GM18505 (cell line): ENCODE measurements around the gene C1orf232.
A peak's percentile ranks its signal among the peaks of the same experiment; 100 is the strongest.

ENCODE experiments used
- ATAC-seq: cut with Tn5 transposase; IDR thresholded peaks from one replicate; pipeline ENCODE4 v1.9.1; 2021; ENCODE audit not compliant: unreplicated experiment
- POLR2A ChIP-seq: IDR thresholded peaks from 4 replicates; pipeline ENCODE4 v1.6.1; 2011; ENCODE audit warnings: borderline replicate concordance; ENCODE audit not compliant: insufficient read depth, insufficient read length; ENCODE audit errors: extremely low read depth

Gene C1orf232

DNA sequence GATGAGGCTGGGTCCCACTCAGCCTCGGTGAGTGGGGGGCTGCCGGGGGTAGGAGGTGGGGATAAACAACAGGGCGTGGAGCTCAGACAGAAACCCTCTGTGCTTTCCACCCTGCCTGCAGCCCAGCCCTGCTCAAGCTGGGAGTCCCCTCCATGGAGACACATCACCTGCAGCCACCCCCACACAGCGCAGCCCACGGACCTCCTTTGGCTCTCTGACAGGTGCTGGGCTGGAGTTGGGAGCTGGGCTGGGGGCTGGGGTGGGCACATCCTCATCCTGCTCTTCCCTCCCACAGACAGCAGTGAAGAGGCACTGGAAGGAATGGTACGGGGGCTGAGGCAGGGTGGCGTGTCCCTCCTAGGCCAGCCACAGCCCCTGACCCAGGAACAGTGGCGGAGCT is 19.7 kb upstream of the C1orf232 start:
- no peak for ATAC-seq
- no peak for TF ChIP-seq POLR2A

DNA sequence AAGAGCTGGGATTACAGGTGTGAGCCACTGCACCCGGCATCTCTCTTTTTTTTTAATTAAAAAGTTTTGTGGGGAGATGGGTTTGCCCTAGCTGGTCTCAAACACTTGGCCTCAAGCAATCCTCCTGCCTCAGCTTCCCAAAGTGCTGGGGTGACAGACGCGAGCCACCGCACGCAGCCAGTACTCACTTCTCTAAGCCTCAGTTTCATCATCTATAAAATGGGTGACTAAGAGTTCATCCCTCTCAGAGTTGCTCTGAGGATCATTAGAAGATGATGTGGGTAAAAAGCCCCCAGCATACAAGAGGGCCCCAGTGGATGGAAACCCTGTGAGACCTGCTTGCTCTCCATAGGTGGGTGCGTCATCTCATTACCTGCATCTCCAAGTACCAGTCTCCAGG is 19.1 kb upstream of the C1orf232 start:
- no peak for TF ChIP-seq POLR2A
- no peak for ATAC-seq

DNA sequence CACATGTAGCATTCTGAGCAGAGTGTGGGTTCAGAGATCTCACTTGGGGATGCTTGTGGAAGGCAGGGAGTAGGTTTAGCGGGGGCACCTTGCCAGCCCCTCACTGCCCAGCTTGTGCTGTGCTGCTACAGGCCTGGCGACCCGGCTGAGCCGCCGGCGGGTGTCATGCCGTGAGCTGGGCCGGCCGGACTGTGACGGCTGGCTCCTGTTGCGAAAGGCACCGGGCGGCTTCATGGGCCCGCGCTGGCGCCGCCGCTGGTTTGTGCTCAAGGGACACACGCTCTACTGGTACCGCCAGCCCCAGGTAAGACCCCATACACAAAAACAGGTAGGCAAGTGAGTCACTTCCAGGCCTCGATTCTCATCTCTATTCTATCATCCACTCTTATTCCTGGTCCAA is 16.1 kb upstream of the C1orf232 start:
- ATAC-seq: no peak
- TF ChIP-seq POLR2A: no peak

DNA sequence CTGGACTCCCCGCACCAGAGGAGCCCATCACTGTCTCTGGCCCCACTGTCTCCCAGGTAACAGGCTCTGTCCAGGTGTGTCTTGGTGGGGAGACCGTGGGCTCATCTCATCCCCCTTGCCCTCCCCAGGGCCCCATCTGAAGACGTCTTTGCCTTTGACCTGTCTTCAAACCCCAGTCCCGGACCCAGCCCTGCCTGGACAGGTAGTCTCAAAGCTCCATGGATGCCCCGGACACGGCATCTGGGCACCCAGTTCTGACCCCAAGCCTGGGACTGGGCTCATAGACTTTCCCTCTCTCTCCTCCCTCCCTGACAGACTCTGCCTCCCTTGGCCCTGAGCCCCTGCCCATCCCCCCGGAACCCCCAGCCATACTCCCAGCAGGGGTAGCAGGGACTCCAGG is 15.3 kb upstream of the C1orf232 start:
- ATAC-seq: no peak
- no peak for TF ChIP-seq POLR2A

DNA sequence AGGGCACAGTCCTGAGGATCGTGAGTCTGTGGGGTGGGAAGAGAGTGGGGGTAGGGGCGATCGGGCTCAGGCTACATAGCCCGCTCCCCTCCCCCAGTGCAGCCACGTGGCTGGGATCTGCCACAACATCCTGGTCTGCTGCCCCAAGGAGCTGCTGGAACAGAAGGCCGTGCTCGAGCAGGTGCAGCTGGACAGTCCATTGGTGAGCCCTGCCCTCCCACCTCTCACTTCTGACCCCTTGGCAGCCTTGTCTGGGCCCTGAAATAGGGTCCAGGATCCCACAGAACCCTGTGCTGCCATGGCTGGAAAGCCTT is 13.6 kb upstream of the C1orf232 start:
- no peak for ATAC-seq
- no peak for TF ChIP-seq POLR2A

DNA sequence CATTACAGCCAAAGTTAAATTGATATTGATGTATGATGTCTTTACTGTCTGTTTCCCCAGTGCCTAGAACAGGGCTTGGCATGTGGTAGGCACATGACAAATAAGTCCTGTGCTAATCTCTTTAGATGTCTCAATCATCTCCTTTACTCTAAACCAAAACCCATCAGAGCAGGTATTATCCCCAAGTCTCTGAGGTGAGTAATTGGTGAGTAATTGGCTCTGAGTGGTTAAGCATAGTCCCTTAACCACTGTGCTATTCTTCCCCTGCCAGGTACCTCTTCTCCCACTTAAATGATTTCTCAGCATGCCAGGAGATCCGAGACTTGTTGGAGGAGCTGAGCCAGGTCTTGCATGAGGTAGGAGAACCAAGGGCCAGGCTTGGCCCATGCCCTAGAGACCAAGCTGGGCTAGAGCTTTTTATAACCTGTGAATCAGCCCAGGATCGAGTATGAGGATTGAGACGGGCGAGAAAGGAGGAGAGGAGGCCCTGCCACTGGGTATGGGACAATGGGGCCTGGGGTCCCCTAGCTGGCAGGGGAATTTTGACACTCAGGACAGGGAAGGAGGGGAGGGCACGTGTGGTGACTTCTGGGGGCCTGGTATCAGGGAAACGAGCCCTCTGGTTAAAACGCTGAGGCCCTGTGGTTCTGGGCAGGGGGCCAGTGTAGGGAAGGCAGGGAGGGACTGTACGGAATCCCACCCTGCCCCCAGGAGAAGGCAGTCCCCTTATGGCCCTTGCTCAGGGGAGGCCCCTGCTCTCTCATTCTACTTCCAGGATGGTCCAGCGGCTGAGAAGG is 13.0 kb upstream of the C1orf232 start:
- no peak for TF ChIP-seq POLR2A
- no peak for ATAC-seq

DNA sequence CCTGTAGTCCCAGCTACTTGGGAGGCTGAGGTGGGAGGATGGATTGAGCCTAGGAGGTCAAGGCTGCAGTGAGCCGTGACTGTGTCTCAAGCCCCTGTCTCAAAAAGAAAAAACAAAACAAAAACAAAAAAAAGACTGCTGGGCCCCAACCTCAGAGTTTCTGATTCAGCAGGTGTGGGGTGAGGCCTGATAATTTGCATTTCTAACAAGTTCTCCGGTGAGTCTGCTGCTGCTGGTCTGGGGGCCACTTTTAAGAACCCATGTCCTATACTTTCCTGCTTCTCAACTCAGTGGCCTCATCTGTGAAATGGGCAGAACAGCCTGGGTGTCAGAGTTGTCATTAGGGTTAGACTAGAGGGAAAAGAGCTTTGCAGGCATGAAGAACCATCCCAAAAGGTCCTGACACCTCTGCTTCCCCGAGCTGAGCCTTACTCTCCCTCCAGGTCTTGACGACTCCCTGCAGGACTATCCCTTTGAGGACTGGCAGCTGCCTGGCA is 11.3 kb upstream of the C1orf232 start:
- no peak for TF ChIP-seq POLR2A
- ATAC-seq: no peak

DNA sequence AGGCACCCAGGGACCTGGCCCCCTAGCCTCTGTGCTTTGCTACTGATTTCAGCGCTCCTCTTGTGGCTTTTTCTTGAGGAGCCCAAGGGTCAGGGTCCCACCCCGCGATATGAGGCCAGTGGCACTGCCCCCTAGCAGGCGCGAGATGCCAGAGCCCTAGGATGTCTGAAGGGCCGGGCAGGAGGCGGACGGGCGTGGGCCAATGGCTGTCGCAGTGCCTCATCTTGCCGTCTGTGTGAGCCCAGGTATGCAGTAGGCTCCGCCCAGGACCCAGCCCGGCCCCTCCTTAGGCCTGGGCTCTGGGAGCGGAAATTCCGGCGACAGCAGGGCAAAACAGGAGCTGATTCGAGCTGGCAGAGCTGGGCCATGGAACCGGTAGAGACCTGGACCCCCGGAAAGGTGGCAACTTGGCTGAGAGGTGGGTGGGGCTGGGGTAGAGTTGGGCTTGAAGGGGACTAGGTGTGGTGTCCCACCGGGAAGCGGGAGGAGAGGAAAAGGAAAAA is 8.5 kb upstream of the C1orf232 start, which contains the start of gene CNKSR1:
Gene CNKSR1, plus strand, starts transcription at position 310 of the 503 bp plus-strand sequence. Its CDS starts 57 bp downstream, at position 367.
- ATAC-seq: no peak
- no peak for TF ChIP-seq POLR2A

DNA sequence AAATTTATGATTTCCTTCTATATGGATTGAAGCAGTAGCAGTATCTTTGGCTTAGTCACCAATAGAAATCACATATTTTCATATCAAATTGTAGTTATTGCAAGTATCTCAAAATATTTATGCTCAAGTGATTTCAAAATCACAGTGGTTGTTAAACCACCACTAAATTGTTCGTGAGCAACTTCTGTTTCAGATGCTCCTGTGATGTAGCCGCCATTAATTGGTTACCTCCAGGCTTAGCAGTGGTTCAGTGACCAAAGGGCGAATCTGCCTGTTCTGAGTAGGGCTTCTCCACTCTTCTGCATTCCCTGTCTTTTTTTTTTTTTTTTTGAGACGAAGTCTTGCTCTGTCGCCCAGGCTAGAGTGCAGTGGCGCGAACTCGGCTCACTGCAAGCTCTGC is 6.6 kb upstream of the C1orf232 start:
- no peak for TF ChIP-seq POLR2A
- ATAC-seq: no peak

DNA sequence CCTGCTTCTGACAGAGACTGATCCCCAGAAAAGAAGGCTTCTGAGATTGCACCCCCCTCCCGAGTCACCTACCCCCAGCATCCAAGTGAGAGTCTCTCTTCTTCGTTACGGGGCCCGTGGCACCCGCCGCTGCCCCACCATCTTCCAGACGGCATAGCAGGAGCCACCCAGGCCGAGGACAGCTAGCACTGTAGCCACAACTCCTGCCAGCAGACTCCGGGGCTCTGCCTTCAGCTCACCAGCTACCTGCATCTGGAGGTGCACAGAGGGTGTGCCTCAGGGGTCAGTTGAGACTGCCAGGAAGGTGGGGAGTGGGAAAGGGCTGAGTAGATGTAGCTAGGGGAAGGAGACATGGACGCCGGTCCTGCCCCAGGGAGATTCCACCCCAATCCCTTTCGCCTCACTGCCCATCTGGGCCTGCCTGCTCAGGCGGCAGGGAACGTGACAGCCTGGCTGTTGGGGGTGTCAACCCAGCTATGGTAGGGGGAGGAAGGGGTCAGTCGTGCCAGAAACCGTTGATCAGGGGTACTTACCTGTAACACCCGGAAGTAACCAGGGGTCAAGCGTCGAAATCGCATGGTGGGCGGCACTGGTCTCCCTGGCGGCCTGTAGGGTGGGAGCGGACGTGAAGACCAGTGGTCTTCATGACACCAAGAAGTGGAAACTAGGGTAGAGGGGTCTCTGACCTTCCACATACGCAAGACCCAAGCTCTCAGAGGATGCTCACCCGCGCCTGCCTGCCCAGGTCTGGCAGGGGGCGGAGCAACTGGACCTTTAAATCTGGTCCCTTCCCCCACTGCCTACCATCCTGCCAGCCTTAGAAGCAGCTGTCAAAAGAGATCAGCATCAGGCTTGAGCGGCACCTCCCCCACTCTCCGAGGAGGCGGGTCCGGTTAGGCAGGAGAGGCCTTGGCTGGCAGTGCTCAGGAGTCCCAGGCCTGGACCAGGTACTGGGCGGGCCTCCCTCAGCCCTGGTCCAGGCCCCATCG is 2.6 kb upstream of the C1orf232 start, which contains the start of gene ZNF593OS:
Gene ZNF593OS, minus strand, starts transcription at position 749 of the 989 bp plus-strand sequence. Its CDS starts 171 bp downstream, at position 578.
- no peak for ATAC-seq
- TF ChIP-seq POLR2A: no peak

DNA sequence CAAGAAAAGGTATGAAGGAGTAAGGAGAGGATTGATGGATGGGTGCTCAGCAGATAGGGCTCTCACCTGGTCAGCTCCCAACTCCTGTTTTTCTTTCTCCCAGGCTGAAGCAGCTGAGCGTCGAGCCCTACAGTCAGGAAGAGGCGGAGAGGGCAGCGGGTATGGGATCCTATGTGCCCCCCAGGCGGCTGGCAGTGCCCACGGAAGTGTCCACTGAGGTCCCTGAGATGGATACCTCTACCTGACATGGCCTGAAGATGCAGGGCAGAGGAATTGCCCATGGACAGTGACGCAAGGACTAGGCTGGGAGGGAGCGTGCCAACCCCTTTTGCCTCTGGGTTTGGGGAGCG is 1.7 kb upstream of the C1orf232 start:
- TF ChIP-seq POLR2A: no peak
- no peak for ATAC-seq

DNA sequence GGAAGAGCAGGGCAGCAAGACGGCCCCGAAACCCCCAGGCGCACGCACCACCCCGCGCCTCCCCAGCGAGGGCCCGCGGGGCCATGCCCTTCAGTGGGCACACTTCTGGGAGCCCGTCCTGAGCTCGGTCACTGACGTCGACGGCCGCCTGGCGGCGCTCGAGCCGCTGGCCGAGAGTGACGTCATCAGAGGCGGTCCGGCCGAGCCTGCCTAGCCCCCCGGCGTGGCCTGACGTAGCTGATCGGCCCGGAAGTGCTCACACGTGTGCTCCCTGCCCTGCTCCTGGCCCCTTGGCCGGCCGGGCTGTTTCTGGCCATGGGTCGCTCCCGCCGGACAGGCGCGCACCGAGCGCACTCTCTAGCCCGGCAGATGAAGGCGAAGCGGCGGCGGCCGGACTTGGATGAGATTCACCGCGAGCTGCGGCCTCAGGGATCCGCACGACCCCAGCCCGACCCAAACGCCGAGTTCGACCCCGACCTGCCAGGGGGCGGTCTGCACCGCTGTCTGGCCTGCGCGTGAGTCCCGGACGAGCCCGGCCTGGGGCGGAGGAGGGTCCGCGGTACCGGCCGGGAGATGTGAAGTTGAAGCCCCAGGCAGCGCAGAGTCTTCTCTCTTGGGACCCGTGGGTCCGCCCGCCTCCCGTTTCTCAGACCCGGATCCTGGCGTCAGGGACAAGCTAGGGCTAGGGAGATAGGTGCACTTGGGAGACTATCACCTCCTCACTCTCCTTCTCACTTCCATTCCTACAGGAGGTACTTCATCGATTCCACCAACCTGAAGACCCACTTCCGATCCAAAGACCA is 1.1 kb upstream of the C1orf232 start, which contains the start of gene ZNF593:
Gene ZNF593, plus strand, starts transcription at position 240 of the 803 bp plus-strand sequence. Its CDS starts 76 bp downstream, at position 316.
- ATAC-seq: peak; percentile 93
- peak; percentile 82 for TF ChIP-seq POLR2A
